ENCODE measurements around the gene TSHZ1.
"Not testable (repeated sequence)": the region's sequence is repeated elsewhere in the genome, so short reads cannot be mapped to it uniquely, and the experiment has no call there.

The TSHZ1 gene

GRCh38 chr18:75183973-75184493 is 26.6 kb upstream of the TSHZ1 start:
- DNase-seq (ENCODE audit: low read depth, low spot score): no peak

GRCh38 chr18:75185460-75185859 is 25.1 kb upstream of the TSHZ1 start:
- no peak for DNase-seq (ENCODE audit: low read depth, low spot score)

- DNase-seq (ENCODE audit: low read depth, low spot score): not testable (repeated sequence)
Observed at GRCh38 chr18:75187702-75188101, 22.9 kb upstream of the TSHZ1 start.

GRCh38 chr18:75189696-75190095 is 20.9 kb upstream of the TSHZ1 start:
- no peak for DNase-seq (ENCODE audit: low read depth, low spot score)

- DNase-seq (ENCODE audit: low read depth, low spot score): no peak
Observed at GRCh38 chr18:75192899-75193298, 17.7 kb upstream of the TSHZ1 start.

- DNase-seq (ENCODE audit: low read depth, low spot score): no peak
Observed at GRCh38 chr18:75198036-75198435, 12.6 kb upstream of the TSHZ1 start.

GRCh38 chr18:75199327-75199726 is 11.3 kb upstream of the TSHZ1 start:
- no peak for DNase-seq (ENCODE audit: low read depth, low spot score)

GRCh38 chr18:75200071-75200470 is 10.5 kb upstream of the TSHZ1 start:
- DNase-seq (ENCODE audit: low read depth, low spot score): no peak

GRCh38 chr18:75200605-75201280 is 9.9 kb upstream of the TSHZ1 start:
- DNase-seq (ENCODE audit: low read depth, low spot score): no peak

GRCh38 chr18:75201282-75202270 is 9.0 kb upstream of the TSHZ1 start:
- DNase-seq (ENCODE audit: low read depth, low spot score): no peak

- no peak for DNase-seq (ENCODE audit: low read depth, low spot score)
Observed at GRCh38 chr18:75202696-75203365, 7.8 kb upstream of the TSHZ1 start.

GRCh38 chr18:75203416-75204268 is 7.0 kb upstream of the TSHZ1 start:
- DNase-seq (ENCODE audit: low read depth, low spot score): peak; percentile 23

- DNase-seq (ENCODE audit: low read depth, low spot score): peak; percentile 44
Observed at GRCh38 chr18:75204269-75204731, 6.3 kb upstream of the TSHZ1 start.

- DNase-seq (ENCODE audit: low read depth, low spot score): peak; percentile 29
Observed at GRCh38 chr18:75204732-75205513, 5.7 kb upstream of the TSHZ1 start.

- DNase-seq (ENCODE audit: low read depth, low spot score): peak; percentile 58
Observed at GRCh38 chr18:75205514-75206132, 5.0 kb upstream of the TSHZ1 start.

- DNase-seq (ENCODE audit: low read depth, low spot score): peak; percentile 17
Observed at GRCh38 chr18:75206452-75207309, 3.9 kb upstream of the TSHZ1 start.

- peak; percentile 23 for DNase-seq (ENCODE audit: low read depth, low spot score)
Observed at GRCh38 chr18:75207310-75208154, 3.1 kb upstream of the TSHZ1 start.

All from ELF-1 (cell line).